Hepatocyte (in vitro differentiated cells): ENCODE results near the gene ANGPTL7. TPM values are rescaled to one million over a fixed set of nuclear protein-coding genes. Genes with fewer than 3 reads are reported as not detected.

Source experiments
- DNase-seq: peaks from one replicate; pipeline ENCODE4 v3.0.0-alpha.2; 2016; ENCODE audit warnings: low spot score
- H2AFZ ChIP-seq: fragments of 200-600 bp; sonication (generic); 2 replicates; pipeline ENCODE4 v1.6.0; 2016; ENCODE audit warnings: antibody characterized with exemption, mild to moderate bottlenecking
- H3K27ac ChIP-seq: fragments of 200-600 bp; sonication (generic); 2 replicates; pipeline ENCODE4 v1.5.1; 2016; ENCODE audit warnings: mild to moderate bottlenecking
- H3K27me3 ChIP-seq: fragments of 200-600 bp; sonication (generic); 2 replicates; pipeline ENCODE4 v1.6.1; 2016
- H3K36me3 ChIP-seq: fragments of 200-600 bp; sonication (generic); replicated peaks from 2 replicates; pipeline ENCODE4 v1.5.1; 2016; ENCODE audit warnings: low read depth; ENCODE audit not compliant: insufficient read depth
- H3K4me1 ChIP-seq: fragments of 200-600 bp; sonication (generic); 2 replicates; pipeline ENCODE4 v1.5.1; 2016; ENCODE audit warnings: mild to moderate bottlenecking, moderate library complexity; ENCODE audit not compliant: insufficient read depth
- H3K4me2 ChIP-seq: fragments of 200-600 bp; sonication (generic); 2 replicates; pipeline ENCODE4 v1.6.0; 2016
- H3K4me3 ChIP-seq: fragments of 200-600 bp; sonication (generic); 2 replicates; pipeline ENCODE4 v1.5.1; 2016; ENCODE audit warnings: mild to moderate bottlenecking
- H3K79me2 ChIP-seq: fragments of 200-600 bp; sonication (generic); 2 replicates; pipeline ENCODE4 v1.6.0; 2017; ENCODE audit warnings: mild to moderate bottlenecking
- H3K9me2 ChIP-seq: fragments of 200-600 bp; sonication (generic); replicated peaks from 2 replicates; pipeline ENCODE4 v1.6.0; 2017; ENCODE audit warnings: mild to moderate bottlenecking; ENCODE audit not compliant: insufficient read depth
- H3K9me3 ChIP-seq: fragments of 200-600 bp; sonication (generic); 2 replicates; pipeline ENCODE4 v1.5.1; 2016; ENCODE audit warnings: low read depth, mild to moderate bottlenecking
- H4K20me1 ChIP-seq: fragments of 200-600 bp; sonication (generic); 2 replicates; pipeline ENCODE4 v1.6.0; 2016; ENCODE audit warnings: mild to moderate bottlenecking; ENCODE audit not compliant: insufficient read depth, poor library complexity, severe bottlenecking
- CTCF ChIP-seq: fragments of 200-600 bp; sonication (generic); IDR thresholded peaks from 2 replicates; pipeline ENCODE4 v1.5.1; 2016; ENCODE audit warnings: antibody characterized with exemption, mild to moderate bottlenecking; ENCODE audit not compliant: poor library complexity
- EZH2 ChIP-seq: fragments of 200-600 bp; sonication (generic); IDR thresholded peaks from 2 replicates; pipeline ENCODE4 v1.6.1; 2016; ENCODE audit warnings: antibody characterized with exemption, mild to moderate bottlenecking, borderline replicate concordance
- EZH2phosphoT487 ChIP-seq: fragments of 200-600 bp; sonication (generic); IDR thresholded peaks from one replicate; pipeline ENCODE4 v1.6.1; 2018; ENCODE audit warnings: antibody characterized with exemption, mild to moderate bottlenecking, low read depth, moderate library complexity; ENCODE audit not compliant: unreplicated experiment, severe bottlenecking
- WGBS: methylation state at CpG from one replicate; pipeline ENCODE4 v1.1.6; 2016; ENCODE audit warnings: low lambda C conversion rate; ENCODE audit errors: missing lambda C conversion rate; 5-methylcytosine and 5-hydroxymethylcytosine counted together
- polyA plus RNA-seq: library from polyadenylated mRNA; unstranded; fragments of >200 nt; fragmentation: Nextera tagmentation; extraction: Ambion mirVana; gene quantifications from 2 replicates; pipeline ENCODE4 v1.2.1, GENCODE V29; 2016
- total RNA-seq: library from RNA; depleted of rRNA; stranded (reverse); fragments of >200 nt; gene quantifications from 2 replicates; pipeline ENCODE4 v1.2.3, GENCODE V29; 2014

Gene ANGPTL7
- total and polyA plus RNA-seq, 2 experiments from 2014 or later = 25.6 to 50.5 TPM

GRCh38 chr1:11180342-11180744 lies 8.8 kb upstream of the ANGPTL7 start:
- no peak overlapping the region for H3K4me3 ChIP-seq
- TF ChIP-seq CTCF = no peak
- no peak for TF ChIP-seq EZH2phosphoT487
- no peak for TF ChIP-seq EZH2
- no peak for DNase-seq
- no peak overlapping the region for H2AFZ ChIP-seq
- no peaks in the 10 kb centered on the region for H3K9me2 ChIP-seq
- no peaks in the 10 kb centered on the region for H3K9me3 ChIP-seq
- no peak overlapping the region for H3K27ac ChIP-seq
- H3K79me2 ChIP-seq = no peaks in the 10 kb centered on the region
- H3K4me2 ChIP-seq = no peak overlapping the region
- no peaks in the 10 kb centered on the region for H3K27me3 ChIP-seq
- H3K4me1 ChIP-seq = peaks cover 4% of the 10 kb centered on the region
- H3K36me3 ChIP-seq = no peaks in the 10 kb centered on the region
- H4K20me1 ChIP-seq = no peaks in the 10 kb centered on the region

- WGBS = 96% methylated on average over 3 of the region's 3 CpGs
- Histone ChIP-seq H3K79me2 (no peaks in the 10 kb centered on the region), H2AFZ (no peak overlapping the region), H3K4me1 (peaks cover 4% of the 10 kb centered on the region), H3K4me3 (no peak overlapping the region), H3K27me3 (no peaks in the 10 kb centered on the region), H3K9me3 (no peaks in the 10 kb centered on the region), H3K27ac (no peak overlapping the region), H3K9me2 (no peaks in the 10 kb centered on the region), H3K4me2 (no peak overlapping the region), H4K20me1 (no peaks in the 10 kb centered on the region), H3K36me3 (no peaks in the 10 kb centered on the region)
- no peak for DNase-seq
- TF ChIP-seq EZH2 = no peak
- no peak for TF ChIP-seq CTCF
- TF ChIP-seq EZH2phosphoT487 = no peak
Measured at GRCh38 chr1:11182884-11183283, 6.3 kb upstream of the ANGPTL7 start.

GRCh38 chr1:11184973-11185372 lies 4.2 kb upstream of the ANGPTL7 start:
- Histone ChIP-seq H3K27ac (no peak overlapping the region), H3K4me1 (no peaks in the 10 kb centered on the region), H3K4me3 (no peak overlapping the region), H3K4me2 (no peak overlapping the region), H2AFZ (no peak overlapping the region), H3K36me3 (no peaks in the 10 kb centered on the region), H3K9me3 (no peaks in the 10 kb centered on the region), H3K79me2 (no peaks in the 10 kb centered on the region), H3K27me3 (no peaks in the 10 kb centered on the region), H4K20me1 (no peaks in the 10 kb centered on the region), H3K9me2 (no peaks in the 10 kb centered on the region)
- no peak for TF ChIP-seq EZH2phosphoT487
- no peak for TF ChIP-seq EZH2
- WGBS = 83% methylated on average over 1 of the region's 1 CpG
- DNase-seq = no peak

GRCh38 chr1:11187000-11187399 lies 2.2 kb upstream of the ANGPTL7 start:
- no peaks in the 10 kb centered on the region for H3K9me2 ChIP-seq
- H4K20me1 ChIP-seq = no peaks in the 10 kb centered on the region
- no peak for DNase-seq
- H3K27me3 ChIP-seq = no peaks in the 10 kb centered on the region
- no peaks in the 10 kb centered on the region for H3K36me3 ChIP-seq
- H3K9me3 ChIP-seq = no peaks in the 10 kb centered on the region
- no peak overlapping the region for H3K4me3 ChIP-seq
- no peak overlapping the region for H3K27ac ChIP-seq
- no peak overlapping the region for H3K4me2 ChIP-seq
- H3K4me1 ChIP-seq = no peaks in the 10 kb centered on the region
- no peaks in the 10 kb centered on the region for H3K79me2 ChIP-seq
- H2AFZ ChIP-seq = no peak overlapping the region
- TF ChIP-seq EZH2 (no peak), CTCF (no peak), EZH2phosphoT487 (no peak)
- WGBS = 96% methylated on average over 3 of the region's 3 CpGs
